WTC11 (cell line): ENCODE measurements around the gene GTPBP3.

Experiments
- AR ChIP-seq: fragments of 250-450 bp; sonication (Bioruptor Pico); IDR thresholded peaks from 2 replicates; pipeline ENCODE4 v1.9.0; 2021; ENCODE audit warnings: mild to moderate bottlenecking
- ATF3 ChIP-seq: sonication (generic); formaldehyde crosslinking; conservative IDR thresholded peaks from 2 replicates; pipeline ENCODE4 v1.8.1; 2022; ENCODE audit warnings: mild to moderate bottlenecking, missing genetic modification reagents
- ATF6 ChIP-seq: sonication (generic); formaldehyde crosslinking; IDR thresholded peaks from 2 replicates; pipeline ENCODE4 v1.8.1; 2023; ENCODE audit warnings: mild to moderate bottlenecking, missing genetic modification reagents
- CTCF ChIP-seq: fragments of 200-600 bp; IDR thresholded peaks from 2 replicates; pipeline ENCODE4 v1.8.0; 2022; ENCODE audit warnings: antibody characterized with exemption
- ELF4 ChIP-seq: sonication (generic); formaldehyde crosslinking; IDR thresholded peaks from 2 replicates; pipeline ENCODE4 v1.8.1; 2022; ENCODE audit warnings: low read depth, mild to moderate bottlenecking, moderate library complexity, missing genetic modification reagents
- MYBL2 ChIP-seq: sonication (generic); formaldehyde crosslinking; IDR thresholded peaks from 2 replicates; pipeline ENCODE4 v1.8.1; 2023; ENCODE audit warnings: mild to moderate bottlenecking, moderate library complexity, missing genetic modification reagents
- NFE2L1 ChIP-seq: sonication (generic); formaldehyde crosslinking; IDR thresholded peaks from 2 replicates; pipeline ENCODE4 v1.8.1; 2023; ENCODE audit warnings: missing genetic modification reagents
- NR2C2 ChIP-seq: sonication (generic); formaldehyde crosslinking; IDR thresholded peaks from 2 replicates; pipeline ENCODE4 v1.8.0; 2022; ENCODE audit warnings: mild to moderate bottlenecking, missing genetic modification reagents
- PRDM15 ChIP-seq: sonication (generic); formaldehyde crosslinking; IDR thresholded peaks from 2 replicates; pipeline ENCODE4 v1.8.0; 2022; ENCODE audit warnings: missing genetic modification reagents
- TCF7 ChIP-seq: sonication (generic); formaldehyde crosslinking; IDR thresholded peaks from 2 replicates; pipeline ENCODE4 v1.8.0; 2022; ENCODE audit warnings: mild to moderate bottlenecking, low read depth, missing genetic modification reagents, moderate library complexity
- USF1 ChIP-seq: sonication (generic); formaldehyde crosslinking; IDR thresholded peaks from 2 replicates; pipeline ENCODE4 v1.8.0; 2022; ENCODE audit warnings: mild to moderate bottlenecking, missing genetic modification reagents
- ZNF512 ChIP-seq: sonication (generic); formaldehyde crosslinking; IDR thresholded peaks from 2 replicates; pipeline ENCODE4 v1.8.1; 2022; ENCODE audit warnings: missing genetic modification reagents, borderline replicate concordance

- TF ChIP-seq AR (CRISPR knock-in tag): no peak
- TF ChIP-seq ATF6 (CRISPR knock-in tag): no peak
- TF ChIP-seq NR2C2 (CRISPR knock-in tag): no peak
- no peak for TF ChIP-seq CTCF
- no peak for TF ChIP-seq ELF4 (CRISPR knock-in tag)
- no peak for TF ChIP-seq TCF7
- no peak for TF ChIP-seq MYBL2 (CRISPR knock-in tag)
- peak; percentile 42; the same call in 1 of the 2 replicates for TF ChIP-seq NFE2L1
- no peak for TF ChIP-seq ZNF512 (CRISPR knock-in tag)
- TF ChIP-seq USF1 (CRISPR knock-in tag): no peak
- TF ChIP-seq PRDM15 (CRISPR knock-in tag): no peak
- no peak for TF ChIP-seq ATF3 (CRISPR knock-in tag)
Observed at GRCh38 chr19:17327068-17327653, 10.2 kb upstream of the GTPBP3 start.
